GM12864 (cell line): ENCODE results near the gene RASL11A.
"Not testable (repeated sequence)": the region's sequence is repeated elsewhere in the genome, so short reads cannot be mapped to it uniquely, and the experiment has no call there.

Experiments
- DNase-seq: peaks from one replicate; pipeline ENCODE4 v3.0.0-alpha.2; 2011; ENCODE audit warnings: low read depth
- H3K4me3 ChIP-seq: 2 replicates; pipeline ENCODE4 v1.5.1; 2011; ENCODE audit warnings: mild to moderate bottlenecking, low read depth, low read length, control low read depth
- TF ChIP-seq, protein P1 (sequence below): IDR thresholded peaks from 2 replicates; pipeline ENCODE4 v1.5.1; 2011; ENCODE audit warnings: low read depth, mild to moderate bottlenecking, moderate library complexity, low read length, control low read depth, inconsistent platforms; ENCODE audit errors: missing control alignments

The RASL11A gene, protein sequence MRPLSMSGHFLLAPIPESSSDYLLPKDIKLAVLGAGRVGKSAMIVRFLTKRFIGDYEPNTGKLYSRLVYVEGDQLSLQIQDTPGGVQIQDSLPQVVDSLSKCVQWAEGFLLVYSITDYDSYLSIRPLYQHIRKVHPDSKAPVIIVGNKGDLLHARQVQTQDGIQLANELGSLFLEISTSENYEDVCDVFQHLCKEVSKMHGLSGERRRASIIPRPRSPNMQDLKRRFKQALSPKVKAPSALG

GRCh38 chr13:27270594-27271520 lies at the start of gene RASL11A:
Gene RASL11A (plus strand): TSS chr13:27270830. CDS start chr13:27270945, 115 bp downstream.
- DNase-seq = no peak
- peak within 1 kb of the TSS; percentile 84 for H3K4me3 ChIP-seq
- TF ChIP-seq, protein P1, sequence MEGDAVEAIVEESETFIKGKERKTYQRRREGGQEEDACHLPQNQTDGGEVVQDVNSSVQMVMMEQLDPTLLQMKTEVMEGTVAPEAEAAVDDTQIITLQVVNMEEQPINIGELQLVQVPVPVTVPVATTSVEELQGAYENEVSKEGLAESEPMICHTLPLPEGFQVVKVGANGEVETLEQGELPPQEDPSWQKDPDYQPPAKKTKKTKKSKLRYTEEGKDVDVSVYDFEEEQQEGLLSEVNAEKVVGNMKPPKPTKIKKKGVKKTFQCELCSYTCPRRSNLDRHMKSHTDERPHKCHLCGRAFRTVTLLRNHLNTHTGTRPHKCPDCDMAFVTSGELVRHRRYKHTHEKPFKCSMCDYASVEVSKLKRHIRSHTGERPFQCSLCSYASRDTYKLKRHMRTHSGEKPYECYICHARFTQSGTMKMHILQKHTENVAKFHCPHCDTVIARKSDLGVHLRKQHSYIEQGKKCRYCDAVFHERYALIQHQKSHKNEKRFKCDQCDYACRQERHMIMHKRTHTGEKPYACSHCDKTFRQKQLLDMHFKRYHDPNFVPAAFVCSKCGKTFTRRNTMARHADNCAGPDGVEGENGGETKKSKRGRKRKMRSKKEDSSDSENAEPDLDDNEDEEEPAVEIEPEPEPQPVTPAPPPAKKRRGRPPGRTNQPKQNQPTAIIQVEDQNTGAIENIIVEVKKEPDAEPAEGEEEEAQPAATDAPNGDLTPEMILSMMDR = peak; percentile 80

GRCh38 chr13:27222100-27222499 lies 48.5 kb upstream of the RASL11A start:
- peak; percentile 18 for DNase-seq
- H3K4me3 ChIP-seq = not testable (repeated sequence)

DNA sequence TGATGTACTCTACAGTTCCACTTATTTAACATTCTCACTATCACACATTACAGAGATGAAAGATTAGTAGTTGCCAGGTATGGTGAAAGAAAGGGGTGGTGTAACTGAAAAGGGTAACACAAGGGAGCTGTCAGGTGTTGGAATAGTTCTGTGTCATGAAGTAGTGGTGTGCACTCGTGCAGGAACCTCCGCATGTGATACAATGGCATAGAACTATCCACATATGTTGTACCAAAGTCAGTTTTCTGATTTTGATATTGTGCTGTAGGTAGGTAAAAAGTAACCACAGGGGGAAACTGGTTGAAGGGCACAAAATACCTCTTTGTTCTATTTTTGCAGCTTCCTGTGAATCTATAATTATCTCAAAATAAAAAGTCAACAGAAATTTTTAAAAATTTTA lies 43.6 kb upstream of the RASL11A start:
- TF ChIP-seq, protein P1 = no peak
- DNase-seq = no peak
- H3K4me3 ChIP-seq = no peak overlapping the region

- no peak for DNase-seq
- H3K4me3 ChIP-seq = no peak overlapping the region
- TF ChIP-seq, protein P1 = no peak
Measured at GRCh38 chr13:27228131-27228530, 42.5 kb upstream of the RASL11A start.

DNA sequence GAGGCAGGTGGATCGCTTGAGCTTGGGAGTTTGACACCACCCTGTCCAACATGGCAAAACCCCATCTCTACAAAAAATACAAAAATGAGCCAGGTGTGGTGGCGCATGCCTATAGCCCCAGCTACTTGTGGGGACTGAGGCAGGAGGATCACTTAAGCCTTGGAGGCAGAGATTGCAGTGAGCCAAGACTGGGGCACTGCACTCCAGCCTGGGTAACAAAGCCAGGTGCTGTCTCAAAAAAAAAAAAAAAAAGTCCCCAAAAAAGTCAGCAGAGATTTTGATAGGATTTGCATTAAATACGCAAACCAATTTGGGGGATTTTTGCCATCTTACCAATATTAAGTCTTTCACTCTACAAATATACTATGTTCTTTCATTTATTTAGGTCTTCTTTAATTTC lies 41.0 kb upstream of the RASL11A start:
- H3K4me3 ChIP-seq = no peak overlapping the region
- no peak for DNase-seq
- TF ChIP-seq, protein P1 = no peak

DNA sequence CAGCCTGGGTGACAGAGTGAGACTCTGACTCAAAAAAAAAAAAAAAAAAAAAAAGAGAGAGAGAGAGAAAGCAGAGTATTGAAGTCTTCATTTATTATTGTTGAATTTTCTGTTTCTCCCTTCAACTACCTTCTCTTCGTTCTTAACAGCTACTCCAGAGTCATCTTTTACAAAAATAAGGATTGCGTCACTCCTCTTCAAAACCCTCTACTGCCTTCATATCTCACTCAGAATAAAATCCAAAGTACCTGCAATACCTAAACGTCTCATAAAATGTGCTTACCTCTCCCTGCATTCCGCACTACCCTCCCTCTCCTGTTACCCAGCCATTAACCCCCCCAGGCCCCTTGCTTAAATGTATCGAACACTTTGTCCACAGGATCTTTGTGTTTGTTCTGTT lies 36.7 kb upstream of the RASL11A start:
- H3K4me3 ChIP-seq = no peak overlapping the region
- no peak for DNase-seq
- TF ChIP-seq, protein P1 = no peak

DNA sequence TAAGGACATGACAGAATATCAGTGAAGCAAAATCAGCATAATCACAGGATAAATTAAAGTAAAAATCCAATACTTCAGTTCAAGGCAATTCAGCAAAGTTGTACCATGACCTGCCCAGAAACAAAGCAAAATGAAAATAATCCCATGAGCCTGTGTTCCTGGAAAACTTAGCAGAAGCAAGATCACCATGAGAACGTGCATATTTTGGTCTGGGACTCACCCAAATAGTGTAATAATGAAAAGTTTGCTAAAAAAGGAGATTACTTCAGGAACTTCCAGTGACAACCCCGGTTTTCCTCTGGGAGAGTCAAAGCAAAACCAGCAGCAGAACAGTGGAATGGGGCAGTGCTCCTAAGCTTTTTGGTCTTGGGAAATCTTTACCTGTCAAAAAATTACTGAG lies 34.2 kb upstream of the RASL11A start:
- TF ChIP-seq, protein P1 = no peak
- no peak overlapping the region for H3K4me3 ChIP-seq
- no peak for DNase-seq
